HS-27A (cell line): Measurements from ENCODE around the gene TTBK1.

ENCODE experiments used
- DNase-seq: peaks from one replicate; pipeline ENCODE4 v3.0.0-alpha.2; 2012; ENCODE audit warnings: low read depth, missing footprints

The TTBK1 gene

DNA sequence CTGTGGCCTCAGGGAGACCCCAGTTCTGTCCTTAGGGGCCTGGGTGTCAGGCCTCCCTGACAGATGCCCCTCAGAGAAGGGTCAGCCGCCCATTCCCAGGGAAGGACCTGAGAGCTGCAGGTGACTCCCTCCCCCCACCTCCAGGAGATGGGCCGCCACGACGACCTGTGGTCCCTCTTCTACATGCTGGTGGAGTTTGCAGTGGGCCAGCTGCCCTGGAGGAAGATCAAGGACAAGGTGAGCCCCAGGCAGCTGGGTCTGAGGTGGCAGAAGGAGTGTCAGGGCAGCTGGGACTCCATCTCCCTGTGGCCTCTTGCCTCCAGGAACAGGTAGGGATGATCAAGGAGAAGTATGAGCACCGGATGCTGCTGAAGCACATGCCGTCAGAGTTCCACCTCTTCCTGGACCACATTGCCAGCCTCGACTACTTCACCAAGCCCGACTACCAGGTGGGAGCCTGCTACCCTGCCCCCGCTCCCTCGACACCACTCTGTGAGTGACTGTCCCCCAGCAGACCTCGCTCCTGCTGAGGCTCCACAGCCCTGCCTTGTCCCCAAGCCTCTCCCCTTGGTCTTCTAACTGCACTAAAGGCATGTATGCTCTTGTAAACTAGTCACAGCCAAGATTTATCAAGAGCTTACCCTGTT is 12.2 kb downstream of the TTBK1 start:
- DNase-seq = no peak

DNA sequence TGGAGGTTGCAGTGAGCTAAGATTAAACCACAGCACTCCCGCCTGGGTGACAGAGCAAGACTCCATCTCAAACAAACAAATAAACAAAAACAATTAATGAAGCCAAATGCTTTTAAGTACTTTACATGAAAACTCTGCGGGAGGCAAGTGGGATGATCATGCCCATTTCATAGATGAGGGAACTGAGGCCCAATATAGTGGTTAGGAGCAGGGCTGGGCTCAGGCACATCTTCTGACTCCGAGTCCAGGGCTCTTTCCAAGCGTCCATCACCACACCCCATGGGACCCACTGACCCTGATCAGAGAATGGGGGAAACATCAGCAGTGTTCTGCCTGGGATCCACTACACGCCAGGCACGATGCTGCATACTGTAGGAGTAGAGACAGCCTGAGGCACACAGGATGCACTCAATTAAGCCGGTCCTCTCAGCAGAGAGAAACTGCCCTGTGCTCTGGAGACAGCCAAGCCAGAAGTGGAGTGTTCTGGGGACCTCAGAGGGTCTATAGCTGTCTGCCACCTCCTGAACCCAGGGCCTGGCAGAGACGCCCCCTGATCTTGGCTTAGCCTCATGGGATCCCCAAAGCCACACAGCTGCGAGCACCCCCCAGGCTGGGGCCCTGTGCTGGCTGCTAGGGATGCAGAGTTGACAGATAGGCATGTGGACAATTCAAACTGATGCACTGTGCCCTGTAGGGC is 13.5 kb downstream of the TTBK1 start:
- DNase-seq = no peak

DNA sequence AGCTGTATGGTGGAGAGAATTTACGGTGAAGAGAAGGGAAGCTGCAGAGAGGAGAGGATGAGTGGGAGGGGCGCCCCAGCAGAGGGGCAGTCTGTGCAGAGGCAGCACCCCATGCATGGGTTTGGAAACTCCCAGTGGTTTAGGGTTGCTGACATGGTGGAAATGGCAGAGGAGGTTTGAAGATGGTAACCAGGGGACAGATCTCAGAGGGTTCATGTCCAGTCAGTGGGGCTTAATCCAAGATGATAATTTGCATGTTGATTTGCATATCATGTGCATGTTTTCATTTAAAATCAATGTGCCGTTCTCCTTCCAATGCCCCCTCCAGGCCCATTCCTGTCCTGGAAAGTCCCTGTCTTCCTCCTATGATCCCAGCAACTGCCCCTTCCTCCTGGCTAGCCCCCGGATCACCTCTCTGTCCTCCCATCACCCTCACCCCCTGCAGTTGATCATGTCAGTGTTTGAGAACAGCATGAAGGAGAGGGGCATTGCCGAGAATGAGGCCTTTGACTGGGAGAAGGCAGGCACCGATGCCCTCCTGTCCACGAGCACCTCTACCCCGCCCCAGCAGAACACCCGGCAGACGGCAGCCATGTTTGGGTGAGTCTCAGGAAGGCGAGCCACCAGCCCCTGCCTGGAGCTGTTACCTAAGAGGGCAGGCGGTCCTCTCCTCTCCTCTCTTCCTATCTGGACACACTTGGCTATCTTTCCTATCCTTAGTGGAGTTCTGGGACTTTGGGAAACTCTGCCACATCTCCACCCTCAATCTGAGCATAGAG is 14.3 kb downstream of the TTBK1 start:
- no peak for DNase-seq

DNA sequence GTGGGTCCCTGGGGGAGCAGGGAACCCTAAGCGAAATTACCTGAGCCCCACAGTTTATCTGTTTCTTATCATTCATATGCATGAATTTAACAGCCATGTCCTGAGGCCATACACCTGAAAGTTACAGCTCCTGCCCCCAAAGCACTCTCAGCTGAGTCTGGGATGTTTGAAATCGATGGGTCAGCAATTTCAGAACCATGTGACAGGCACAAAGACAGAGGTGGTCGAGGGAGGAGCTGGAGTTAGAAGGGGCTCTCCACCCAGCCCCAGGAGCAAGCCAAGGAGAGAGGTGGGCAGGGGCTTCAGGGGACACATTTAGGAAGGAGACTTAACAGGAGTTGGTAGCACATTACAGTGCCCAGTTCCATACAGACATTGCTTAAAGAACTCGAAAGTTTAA is 14.9 kb downstream of the TTBK1 start:
- no peak for DNase-seq

DNA sequence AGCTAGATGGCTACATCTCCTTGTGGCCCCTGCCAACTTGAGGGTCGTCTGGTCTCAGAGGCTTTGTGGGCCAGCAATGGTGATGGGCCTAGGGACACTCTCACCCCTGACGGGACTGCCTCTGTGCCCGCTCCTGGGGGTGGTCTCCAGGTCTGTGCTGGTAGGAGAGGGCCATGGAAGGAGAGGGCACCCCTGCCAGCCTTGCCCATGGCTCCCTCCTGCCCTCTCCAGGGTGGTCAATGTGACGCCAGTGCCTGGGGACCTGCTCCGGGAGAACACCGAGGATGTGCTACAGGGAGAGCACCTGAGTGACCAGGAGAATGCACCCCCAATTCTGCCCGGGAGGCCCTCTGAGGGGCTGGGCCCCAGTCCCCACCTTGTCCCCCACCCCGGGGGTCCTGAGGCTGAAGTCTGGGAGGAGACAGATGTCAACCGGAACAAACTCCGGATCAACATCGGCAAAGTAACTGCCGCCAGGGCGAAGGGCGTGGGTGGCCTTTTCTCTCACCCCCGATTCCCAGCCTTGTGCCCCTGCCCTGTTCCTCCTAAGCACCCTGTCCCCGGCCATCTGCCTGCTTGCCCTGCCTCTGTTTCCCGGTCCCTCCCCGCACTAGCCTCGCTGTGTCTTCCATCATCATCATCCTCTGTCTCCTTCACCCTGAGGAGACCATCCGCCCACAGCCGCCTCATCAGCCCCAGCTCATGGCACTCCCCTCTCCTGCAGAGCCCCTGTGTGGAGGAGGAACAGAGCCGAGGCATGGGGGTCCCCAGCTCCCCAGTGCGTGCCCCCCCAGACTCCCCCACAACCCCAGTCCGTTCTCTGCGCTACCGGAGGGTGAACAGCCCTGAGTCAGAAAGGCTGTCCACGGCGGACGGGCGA is 15.8 kb downstream of the TTBK1 start:
- no peak for DNase-seq

DNA sequence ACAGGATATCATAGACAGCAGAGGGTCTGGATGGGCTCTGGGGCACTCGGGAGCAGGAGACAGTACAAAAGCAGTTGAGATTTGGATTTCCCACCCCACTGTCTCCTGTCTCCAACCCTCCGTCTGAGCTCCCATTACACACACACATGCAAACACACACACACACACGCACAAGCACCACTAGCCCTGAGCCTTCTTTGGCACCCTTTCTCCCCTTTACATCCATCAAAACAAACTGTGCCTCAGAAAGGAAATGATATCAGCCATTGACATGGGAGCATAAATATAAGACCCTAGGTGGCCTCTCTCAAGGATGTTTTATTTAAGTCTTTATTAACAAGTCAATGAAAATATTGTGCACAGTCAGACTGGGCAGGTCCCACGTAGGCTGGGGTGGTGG is 17.5 kb downstream of the TTBK1 start:
- DNase-seq = no peak

DNA sequence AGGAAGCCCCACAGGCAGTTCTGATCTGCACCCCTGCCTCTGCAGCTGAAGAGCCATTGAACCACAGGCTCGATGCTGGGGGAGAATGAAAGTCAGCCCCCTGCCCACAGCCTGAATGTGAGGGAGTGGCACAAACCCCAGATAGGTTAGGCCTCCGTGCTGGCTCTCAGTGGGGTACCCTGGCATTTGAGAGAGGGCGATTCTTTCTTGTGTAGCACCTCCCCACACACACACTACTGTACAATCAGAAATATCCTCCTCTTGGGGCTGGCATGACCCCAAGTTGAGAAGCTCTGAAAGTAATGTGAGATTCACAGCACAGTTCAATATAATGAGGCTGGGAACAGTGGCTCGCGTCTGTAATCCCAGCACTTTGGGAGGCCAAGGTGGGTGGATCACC is 17.9 kb downstream of the TTBK1 start:
- DNase-seq = no peak

DNA sequence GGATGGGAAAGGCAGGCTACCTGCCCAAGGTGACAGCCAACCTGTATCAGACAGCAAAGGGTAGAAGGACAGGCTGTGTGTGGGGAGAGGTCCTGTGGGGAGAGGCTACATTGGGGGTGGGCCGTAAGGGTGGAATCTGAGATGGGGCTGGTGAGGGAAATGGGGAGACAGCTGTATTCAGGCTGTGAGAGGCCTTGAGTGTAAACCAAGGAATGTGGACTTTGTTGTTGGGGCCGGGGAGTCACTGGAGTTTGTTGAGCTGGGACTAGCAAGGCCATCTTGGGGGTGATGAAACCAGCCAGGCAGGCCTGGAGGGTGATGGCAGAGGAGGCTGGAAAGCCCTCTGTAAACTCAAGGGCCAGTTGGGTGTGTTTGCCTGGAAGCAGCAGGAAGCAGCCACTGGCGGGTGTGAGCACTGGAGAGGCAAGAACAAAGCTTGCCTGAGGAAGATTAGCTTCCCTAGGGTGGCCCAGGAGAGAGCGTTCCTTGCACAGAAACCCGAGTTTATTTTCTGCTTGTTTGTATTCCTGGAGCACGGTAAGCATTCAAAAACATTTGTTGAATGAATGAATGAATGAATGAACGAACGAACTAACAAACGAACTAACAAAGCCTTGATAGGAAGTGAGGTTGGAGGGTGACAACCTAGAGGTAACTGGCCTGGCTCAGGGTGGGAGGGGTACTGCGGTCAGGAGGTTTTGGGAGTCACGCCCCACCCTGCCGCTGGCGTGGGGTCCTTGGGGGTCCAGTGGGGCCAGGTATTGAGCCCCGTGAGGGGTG is 18.9 kb downstream of the TTBK1 start:
- DNase-seq = no peak

DNA sequence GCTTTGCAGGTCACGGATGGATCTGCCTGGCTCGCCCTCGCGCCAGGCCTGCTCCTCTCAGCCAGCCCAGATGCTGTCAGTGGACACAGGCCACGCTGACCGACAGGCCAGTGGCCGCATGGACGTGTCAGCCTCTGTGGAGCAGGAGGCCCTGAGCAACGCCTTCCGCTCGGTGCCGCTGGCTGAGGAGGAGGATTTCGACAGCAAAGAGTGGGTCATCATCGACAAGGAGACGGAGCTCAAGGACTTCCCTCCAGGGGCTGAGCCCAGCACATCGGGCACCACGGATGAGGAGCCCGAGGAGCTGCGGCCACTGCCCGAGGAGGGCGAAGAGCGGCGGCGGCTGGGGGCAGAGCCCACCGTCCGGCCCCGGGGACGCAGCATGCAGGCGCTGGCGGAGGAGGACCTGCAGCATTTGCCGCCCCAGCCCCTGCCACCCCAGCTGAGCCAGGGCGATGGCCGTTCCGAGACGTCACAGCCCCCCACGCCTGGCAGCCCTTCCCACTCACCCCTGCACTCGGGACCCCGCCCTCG is 19.6 kb downstream of the TTBK1 start:
- DNase-seq = no peak

DNA sequence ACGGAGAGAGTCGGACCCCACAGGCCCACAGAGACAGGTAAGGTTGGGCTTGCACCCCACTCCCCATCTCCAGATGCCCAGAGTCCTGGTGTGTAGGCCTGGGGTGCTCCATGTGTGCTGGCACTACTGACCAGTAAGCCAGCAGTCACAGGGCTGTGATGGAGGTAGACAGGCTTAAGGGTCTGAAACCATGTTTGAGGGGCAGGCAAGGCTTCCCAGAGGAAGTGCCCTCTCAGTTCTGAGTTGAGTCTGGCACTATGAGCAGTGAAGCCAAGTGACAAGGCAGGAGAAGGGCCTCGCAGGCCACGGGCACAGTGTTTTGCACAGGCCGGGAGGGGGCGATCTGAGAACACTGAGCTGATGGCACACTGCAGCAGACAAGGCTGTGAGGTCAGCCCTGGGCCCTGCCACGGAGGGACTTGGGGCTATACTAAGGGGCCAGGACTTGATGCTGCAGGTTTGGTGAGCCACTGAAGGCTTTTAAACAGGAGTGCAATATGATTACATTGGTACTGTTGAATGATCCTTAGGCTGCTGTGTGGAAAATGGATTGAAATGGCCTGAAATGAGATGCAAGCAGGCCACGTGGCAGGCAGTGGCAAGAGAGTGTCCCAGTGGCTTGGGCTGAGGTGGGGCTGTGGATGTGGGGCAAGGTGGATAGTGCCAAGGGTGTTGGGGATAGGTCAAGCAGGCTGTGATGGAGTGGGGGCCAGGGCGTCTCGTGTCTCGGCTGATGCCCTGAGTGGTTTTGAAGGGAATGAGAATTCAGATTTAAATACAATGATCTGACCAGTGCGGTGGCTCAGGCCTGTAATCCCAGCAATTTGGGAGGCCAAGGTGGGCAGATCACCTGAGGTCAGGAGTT is 20.3 kb downstream of the TTBK1 start:
- peak; percentile 43 for DNase-seq

DNA sequence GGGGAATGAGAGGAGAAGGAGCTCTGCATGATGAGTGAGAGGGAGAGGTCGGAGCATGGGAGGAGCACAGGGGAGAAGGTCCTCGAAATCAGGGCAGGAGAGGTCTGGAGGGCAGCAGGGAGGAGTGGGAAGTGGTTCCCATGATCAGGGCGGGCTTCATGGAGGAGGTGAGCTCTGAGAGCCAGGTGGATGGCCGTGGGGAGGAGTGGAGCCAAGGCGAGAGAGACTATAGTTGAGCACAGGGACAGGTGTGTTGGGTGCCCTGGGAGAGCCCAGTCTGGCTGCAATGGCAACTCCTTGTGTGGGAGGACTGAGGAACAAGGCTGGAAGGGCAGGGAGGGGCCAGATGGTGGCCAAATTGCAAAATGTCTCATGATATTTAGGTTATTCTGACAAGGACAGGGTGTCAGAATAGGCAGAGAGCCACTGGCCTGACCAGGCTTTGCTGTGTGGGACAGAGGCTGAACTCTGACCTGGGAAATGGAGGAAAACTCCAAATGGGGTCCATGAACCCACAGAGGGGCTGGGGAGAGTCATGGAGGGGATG is 21.4 kb downstream of the TTBK1 start:
- no peak for DNase-seq

DNA sequence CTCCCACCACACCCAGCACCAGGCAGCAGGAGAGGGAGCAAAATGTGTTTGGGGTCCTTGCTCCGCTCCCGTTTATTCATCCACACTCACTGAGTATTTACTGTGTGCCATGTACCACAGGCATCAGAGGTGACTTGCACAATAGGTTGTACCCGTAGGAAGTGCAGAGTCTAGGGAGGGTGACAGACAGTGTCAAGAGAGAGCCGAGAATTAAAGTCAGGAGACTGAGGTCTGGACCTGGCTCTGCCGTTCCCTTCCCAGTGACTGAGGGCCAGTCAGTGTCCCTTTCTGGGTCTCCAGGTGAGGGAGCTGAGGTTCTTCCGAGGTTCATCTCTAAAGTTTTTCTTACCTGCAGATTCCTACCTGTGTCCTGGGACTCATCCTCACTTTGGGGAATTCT is 22.3 kb downstream of the TTBK1 start:
- DNase-seq = no peak

DNA sequence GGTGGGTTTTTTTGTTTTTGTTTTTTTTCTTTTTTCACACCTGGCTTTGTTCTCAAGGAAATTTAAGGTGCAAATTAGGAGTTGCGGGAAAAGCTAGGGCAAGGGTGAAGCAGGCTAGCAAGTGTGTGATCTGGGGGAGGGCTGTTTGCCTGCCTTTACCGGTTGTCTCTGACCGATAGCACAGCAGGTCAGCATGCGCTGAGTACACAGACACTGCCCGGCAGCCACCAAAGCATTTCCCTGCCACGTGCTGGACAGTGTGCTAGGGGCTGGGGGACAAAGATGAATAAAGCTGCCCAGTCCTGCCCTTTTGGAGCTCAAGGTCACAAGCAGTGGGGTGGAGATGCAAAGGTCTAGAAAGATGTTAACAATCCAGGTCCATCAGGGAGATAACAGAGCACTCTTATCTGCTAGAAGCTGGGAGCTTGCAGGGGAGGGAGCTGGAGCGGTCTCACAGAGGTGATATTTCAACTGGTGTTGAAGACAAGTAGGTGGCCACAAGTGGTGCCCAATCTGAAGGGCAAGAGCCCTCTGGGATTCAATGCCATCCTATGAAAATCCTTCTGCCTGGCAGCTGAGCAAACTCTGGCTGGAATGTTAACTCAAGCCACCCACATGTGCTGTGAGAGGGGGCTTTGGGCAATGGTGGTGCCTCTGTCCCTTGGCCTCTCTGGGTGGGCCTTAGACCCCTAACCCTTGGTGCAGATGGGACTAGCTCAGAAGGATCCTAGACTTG is 24.5 kb downstream of the TTBK1 start:
- DNase-seq = no peak

DNA sequence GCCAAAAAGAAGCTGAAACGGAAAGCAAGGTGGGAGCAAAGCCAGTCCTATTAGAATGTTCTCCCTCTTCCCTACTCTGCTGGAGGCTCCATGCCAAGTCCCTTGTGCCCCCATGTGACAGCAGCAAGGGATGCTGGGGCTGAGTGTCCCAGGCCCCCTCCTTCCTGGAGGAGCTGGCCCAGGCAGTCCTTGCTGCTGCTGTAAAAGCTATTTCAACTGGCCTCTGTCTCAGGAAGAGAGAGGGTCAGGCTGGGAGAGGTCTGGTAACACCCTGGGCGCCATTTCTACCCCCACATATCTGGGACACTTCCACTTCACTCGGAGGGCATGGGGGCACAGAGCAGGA is 25.0 kb downstream of the TTBK1 start:
- DNase-seq = no peak

DNA sequence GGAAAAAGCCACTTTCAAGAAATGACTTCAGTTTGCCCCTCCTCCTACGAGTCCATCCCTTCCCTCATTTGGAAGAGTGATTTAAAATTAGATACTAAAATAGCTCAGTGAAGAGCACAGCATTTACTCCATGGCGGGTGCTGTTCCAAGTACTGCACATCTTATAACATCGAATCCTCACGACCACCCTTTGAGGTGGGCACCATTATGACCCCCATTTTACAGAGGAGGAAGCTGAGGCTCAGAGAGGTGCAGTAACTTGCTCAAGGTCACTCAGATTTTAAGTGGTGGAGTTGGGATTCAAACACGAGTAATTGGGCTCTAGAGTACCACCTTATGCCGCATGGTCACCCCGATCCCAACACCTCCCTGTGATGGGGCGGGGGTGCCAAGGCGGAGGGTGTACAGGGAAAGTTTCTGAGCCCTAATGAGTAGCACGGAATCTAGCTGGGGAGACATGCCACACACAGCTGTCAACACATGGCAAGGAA is 25.5 kb downstream of the TTBK1 start:
- DNase-seq = no peak

DNA sequence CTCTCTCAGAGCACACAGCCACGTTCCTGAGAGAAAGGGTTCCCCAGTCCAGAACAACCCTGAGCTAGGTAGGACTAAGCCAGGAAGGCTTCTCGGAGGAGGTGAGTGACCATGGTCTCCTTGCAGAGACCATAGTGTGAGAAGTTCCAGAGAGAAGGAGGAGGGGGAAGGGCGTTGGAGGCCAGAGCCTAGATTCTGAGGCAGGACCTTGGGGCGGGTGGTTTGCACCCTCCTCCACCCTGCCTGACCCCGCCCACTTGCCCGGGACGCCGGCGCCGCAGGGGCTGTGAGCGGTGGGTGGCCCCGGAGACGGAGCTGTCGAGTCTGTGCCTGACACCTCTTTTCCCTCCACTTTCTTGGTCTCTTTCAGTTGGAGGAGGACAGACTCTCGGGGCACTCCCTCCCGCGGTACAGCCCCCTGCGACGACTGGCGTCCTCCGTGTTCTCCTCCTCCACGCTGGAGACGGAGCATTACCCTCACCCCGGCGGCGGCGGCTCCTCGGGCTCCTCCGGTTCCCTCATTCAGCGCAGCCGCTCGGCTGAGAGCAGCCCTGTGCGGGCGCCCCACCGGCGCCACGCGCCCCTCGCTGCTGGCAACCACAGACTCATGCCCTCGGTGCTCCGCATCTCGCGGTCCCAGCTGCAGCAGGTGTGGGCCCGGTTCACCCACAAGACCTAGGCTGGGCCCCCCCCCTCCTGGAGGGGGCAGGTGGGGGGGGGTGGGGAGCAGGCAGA is 26.2 kb downstream of the TTBK1 start:
- no peak for DNase-seq

DNA sequence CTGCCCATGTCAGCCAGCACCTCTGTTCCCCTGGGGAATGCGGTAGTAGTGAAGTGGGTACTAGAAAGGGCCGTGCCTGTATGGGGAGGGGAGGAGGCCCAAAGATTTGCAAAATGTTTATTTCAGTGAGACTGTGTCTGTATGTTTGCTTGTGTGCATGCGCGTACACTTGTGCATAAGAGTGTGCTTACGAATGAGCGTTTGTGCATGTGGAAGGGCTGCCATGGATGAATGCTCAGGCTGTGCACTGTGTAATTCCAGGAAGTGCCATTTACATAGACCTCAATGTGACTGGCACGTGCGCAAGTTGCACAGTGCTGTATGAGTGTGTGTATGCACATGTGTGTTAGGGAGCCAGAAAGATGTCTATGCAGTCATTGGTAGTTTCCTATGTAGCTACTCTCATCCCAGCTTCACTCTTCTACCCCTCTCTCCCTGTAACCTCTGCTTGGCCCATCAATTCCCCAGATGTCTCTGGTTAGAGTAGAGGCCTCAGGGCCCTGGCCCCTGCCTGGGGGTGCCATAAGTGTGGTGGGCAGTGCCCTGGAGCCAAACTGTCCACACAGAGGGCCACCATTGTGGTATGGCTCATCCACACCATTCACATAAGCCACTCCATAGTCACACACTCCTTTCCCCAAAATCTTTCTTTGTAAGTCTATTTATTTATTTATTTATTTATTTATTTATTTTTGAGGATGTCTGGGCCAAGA is 28.0 kb downstream of the TTBK1 start:
- DNase-seq = no peak

DNA sequence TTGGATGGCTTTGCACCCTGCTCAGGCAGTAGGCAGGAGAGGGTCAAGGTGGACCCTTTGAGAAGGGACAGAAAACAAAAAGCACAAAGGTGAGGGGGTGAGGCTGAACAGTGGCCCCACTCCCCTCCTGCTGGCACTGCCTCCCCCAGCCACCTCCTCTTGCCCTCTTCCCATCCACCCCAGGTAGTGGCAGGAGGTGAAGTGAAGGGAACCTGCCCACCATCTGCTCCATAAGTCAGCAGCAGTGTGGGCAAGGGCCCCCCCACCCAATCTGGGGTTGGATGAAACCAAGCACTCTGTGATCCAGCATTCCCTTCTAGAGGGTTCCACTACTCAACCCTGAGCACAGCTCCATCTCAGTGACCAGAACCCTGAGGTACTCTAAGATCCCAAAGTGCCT is 28.7 kb downstream of the TTBK1 start:
- no peak for DNase-seq
